ENCODE data around the gene KDM4C. TPM values are rescaled to one million over a fixed set of nuclear protein-coding genes. Genes with fewer than 3 reads are reported as not detected.
"Not testable (repeated sequence)": the region's sequence is repeated elsewhere in the genome, so short reads cannot be mapped to it uniquely, and the experiment has no call there.

KDM4C gene
- total RNA-seq, 4 donors from 2014 or later, result 32.3 to 41.4 (median 35.3) TPM

- DNase-seq (ENCODE audit: low spot score in 2 of 2), result no peak
- intact Hi-C loops (cut with DNase I; ENCODE audit: low total_unique reads), result no loop called here
- WGBS, 2 donors, result 78 to 88% methylated on average over 3 of the region's 3 CpGs
- no peak for TF ChIP-seq CTCF (IDR thresholded peaks at IDR 0.05)
- TF ChIP-seq POLR2A (IDR thresholded peaks at IDR 0.05), result no peak
- no peak overlapping the region for H3K4me3 ChIP-seq (ENCODE audit: low read depth, poor library complexity, severe bottlenecking)
Measured at GRCh38 chr9:6787793-6788161, 30.0 kb downstream of the KDM4C start.

GRCh38 chr9:6788162-6789016 lies 30.6 kb downstream of the KDM4C start:
- DNase-seq (ENCODE audit: low spot score in 2 of 2), result no peak
- intact Hi-C loops (cut with DNase I; ENCODE audit: low total_unique reads), result no loop called here
- TF ChIP-seq CTCF (IDR thresholded peaks at IDR 0.05) (no peak), POLR2A (IDR thresholded peaks at IDR 0.05) (no peak)
- H3K4me3 ChIP-seq (ENCODE audit: low read depth, poor library complexity, severe bottlenecking), result no peak overlapping the region
- WGBS, 2 donors, result 46 to 55% methylated on average over 8 of the region's 8 CpGs

GRCh38 chr9:6789017-6789338 lies 31.2 kb downstream of the KDM4C start:
- intact Hi-C loops (cut with DNase I; ENCODE audit: low total_unique reads); DNase-seq (ENCODE audit: low spot score in 2 of 2); H3K4me3 ChIP-seq (ENCODE audit: low read depth, poor library complexity, severe bottlenecking): not testable (repeated sequence)
- 96 to 98% methylated on average over 9 of the region's 9 CpGs for WGBS, 2 donors

- no peak for TF ChIP-seq POLR2A (IDR thresholded peaks at IDR 0.05)
- TF ChIP-seq CTCF (IDR thresholded peaks at IDR 0.05), result no peak
- H3K4me3 ChIP-seq (ENCODE audit: low read depth, poor library complexity, severe bottlenecking), result no peak overlapping the region
- 90 to 99% methylated on average over 5 of the region's 5 CpGs for WGBS, 2 donors
- DNase-seq (ENCODE audit: low spot score in 2 of 2), result no peak
- intact Hi-C loops (cut with DNase I; ENCODE audit: low total_unique reads), result no loop called here
Measured at GRCh38 chr9:6790866-6791265, 33.1 kb downstream of the KDM4C start.

- DNase-seq (ENCODE audit: low spot score in 2 of 2), result no peak
- TF ChIP-seq CTCF (IDR thresholded peaks at IDR 0.05) (no peak), POLR2A (IDR thresholded peaks at IDR 0.05) (no peak)
- intact Hi-C loops (cut with DNase I; ENCODE audit: low total_unique reads), result no loop called here
- no peak overlapping the region for H3K4me3 ChIP-seq (ENCODE audit: low read depth, poor library complexity, severe bottlenecking)
- 96 to 97% methylated on average over 3 of the region's 3 CpGs for WGBS, 2 donors
Measured at GRCh38 chr9:6793203-6793602, 35.4 kb downstream of the KDM4C start.

GRCh38 chr9:6794936-6795335 lies 37.2 kb downstream of the KDM4C start:
- TF ChIP-seq POLR2A (IDR thresholded peaks at IDR 0.05), result no peak
- no peak for TF ChIP-seq CTCF (IDR thresholded peaks at IDR 0.05)
- no peak overlapping the region for H3K4me3 ChIP-seq (ENCODE audit: low read depth, poor library complexity, severe bottlenecking)
- 93 to 94% methylated on average over 1 of the region's 1 CpG for WGBS, 2 donors
- intact Hi-C loops (cut with DNase I; ENCODE audit: low total_unique reads), result no loop called here
- DNase-seq (ENCODE audit: low spot score in 2 of 2), result no peak
